CD4-positive, alpha-beta T cell treated with Interleukin-1 beta for 1 hour (primary cell): ENCODE measurements around the gene DDX25.
A peak's percentile ranks its signal among the peaks of the same experiment; 100 is the strongest.

Experiments used
- DNase-seq, 2 donors: peaks; one replicate each; pipeline ENCODE4 v3.0.0-alpha.2; 2020 to 2022

Gene DDX25

DNA sequence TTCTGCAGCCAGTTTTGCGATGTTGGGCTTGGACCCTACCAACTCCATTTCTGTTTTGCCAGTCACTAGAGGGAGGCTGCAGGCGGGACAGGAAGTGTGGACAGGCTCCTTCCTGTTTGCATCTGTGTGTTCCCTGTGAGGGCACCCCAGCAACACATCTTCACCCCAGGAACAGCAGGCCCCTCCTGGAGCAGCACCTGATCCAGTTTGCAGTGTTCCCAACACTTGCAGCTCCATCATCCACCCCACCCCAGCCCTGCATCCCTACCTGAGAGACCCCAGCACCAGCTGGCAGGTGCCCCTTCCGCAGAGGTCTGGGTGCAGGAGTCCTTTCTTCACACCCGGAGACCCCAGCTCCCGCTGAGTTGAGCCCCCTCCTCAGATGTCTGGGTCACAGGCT, 34.1 kb downstream of the DDX25 start:
- no peak for DNase-seq

DNA sequence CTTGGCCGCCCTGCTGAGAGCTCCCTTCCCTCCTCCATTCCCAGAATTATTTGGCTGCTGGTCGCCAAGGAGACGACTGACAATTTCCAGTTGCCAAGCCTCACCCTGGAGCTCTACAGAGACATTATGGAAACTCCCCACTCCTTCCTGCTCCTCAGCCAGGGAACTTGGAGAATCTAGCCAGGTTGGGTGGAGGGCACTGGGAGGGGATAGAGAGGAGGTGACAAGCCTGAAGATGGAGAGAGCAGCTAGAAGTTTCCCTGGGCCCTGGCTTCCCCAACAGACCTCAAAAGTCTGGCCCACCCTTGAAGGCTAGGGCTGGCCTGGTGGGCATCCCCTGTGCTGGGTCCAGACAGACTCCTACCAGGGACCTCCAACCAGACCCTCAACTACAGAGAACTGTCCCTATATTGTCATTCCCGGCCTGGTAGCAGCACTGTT, 34.8 kb downstream of the DDX25 start:
- DNase-seq = no peak

DNA sequence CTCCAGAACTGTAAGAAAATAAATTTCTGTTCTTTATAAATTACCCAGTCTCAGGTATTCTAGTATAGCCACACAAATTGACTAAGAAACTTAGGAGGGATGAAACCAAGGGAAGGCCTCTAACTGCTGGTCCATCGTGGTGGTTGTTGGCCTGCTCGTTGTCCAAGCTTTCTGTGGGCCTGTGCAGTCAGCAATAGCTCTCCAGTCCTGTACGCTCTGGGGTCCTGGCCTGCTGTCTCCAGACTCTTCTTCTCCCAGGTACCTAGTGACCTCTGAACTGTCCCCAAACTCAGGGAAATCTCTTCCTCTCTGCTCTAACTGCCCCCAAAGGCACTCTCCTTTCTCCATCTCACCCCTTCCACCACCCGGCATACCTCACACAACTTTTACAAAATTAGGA, 35.8 kb downstream of the DDX25 start:
- DNase-seq = no peak

DNA sequence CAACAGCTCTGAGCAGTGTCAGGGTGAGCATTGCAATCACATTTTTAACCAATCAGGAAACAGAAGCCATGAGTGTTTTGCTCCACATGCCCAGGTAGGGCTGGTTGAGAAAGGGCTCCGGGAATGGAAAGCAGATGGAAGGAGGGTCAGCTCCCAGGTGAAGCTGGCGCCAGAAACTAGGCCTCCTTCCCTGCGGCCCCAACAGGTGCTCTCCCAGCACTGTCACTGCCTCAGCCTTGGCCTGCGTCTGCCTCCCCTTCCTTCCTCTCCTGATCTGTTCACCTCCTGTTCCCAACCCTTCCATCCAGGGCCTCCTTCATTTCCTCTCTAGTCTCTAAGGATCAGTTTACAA, 36.9 kb downstream of the DDX25 start:
- DNase-seq = no peak

DNA sequence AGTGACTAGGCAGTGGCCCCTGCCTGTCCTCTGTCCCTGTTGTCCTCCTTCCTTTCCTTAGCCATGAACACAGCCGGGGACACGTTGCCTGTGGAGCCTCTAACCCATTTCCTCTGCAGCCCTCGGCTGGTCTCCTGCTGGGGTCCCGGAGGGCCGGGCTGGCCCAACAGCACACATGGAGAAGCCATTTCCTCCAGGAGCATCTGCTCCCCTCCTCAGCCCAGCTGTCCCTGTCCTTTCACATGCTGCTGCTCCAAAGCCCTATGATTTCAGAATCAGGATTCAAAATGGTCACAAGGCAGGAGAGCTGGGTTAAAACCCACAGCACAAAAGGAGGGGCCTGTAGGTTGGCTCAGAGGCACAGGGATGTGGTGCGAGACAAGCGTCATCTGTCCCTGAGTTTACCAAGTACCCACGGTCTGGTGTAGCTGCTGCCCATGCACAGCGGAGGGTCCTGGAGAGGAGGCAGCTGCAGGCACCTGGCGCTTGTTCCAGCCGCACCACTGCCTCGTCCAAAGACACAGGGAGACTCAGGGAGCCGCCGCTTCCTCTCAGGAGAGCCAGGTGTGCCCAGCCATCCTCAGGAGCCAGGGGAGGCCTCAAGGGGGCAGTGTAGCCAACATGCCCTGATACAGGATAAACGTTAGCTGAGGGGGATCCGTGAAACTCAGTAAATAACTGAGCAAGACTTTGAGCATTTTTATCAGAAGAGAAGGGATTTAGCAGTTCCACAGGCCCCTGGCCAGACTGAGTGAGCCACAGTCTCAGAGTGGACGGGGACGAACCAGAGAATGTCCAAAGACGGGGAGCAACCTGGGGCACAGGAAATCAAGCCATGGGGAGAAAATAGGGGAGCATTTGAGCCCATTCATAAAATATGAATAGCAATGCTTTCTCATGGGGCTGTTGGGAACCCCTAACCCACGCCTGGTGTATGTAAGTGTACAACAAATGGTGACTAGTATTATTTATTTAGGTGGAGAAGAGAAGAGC, 37.6 kb downstream of the DDX25 start:
- DNase-seq = peak in 1 of 2 donors; percentile 33

DNA sequence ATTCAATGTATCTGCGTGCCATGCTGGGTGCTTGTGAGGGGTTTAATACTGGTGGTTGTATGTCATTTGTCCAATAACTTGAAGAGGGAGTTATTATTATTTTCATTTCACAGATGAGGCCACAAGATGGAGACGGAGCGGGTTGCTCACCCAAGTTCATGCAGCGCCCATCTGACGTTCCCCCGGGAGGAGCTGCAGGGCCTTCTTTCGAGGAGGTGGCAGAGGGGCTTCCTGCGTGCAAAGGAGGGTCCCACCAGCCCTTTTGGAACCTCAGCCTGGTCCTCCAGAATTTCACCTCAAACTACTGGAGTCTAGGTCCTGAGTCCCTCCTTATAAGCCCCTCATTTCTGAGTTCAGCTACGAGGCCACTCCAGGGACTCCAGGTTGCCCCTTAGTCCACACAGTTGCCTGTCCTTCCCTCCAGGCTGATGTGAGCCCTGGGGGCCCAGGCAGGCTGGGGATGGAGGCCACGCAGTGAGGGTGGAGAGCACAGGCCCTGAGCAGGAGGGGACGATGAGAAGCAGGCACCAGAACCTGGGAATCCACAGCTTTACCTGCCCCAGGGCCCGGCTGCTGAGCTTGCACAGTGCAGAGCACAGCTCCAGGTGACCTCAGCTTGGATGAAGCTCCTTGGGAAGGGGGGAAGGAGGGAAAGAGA, 38.6 kb downstream of the DDX25 start:
- DNase-seq = no peak

DNA sequence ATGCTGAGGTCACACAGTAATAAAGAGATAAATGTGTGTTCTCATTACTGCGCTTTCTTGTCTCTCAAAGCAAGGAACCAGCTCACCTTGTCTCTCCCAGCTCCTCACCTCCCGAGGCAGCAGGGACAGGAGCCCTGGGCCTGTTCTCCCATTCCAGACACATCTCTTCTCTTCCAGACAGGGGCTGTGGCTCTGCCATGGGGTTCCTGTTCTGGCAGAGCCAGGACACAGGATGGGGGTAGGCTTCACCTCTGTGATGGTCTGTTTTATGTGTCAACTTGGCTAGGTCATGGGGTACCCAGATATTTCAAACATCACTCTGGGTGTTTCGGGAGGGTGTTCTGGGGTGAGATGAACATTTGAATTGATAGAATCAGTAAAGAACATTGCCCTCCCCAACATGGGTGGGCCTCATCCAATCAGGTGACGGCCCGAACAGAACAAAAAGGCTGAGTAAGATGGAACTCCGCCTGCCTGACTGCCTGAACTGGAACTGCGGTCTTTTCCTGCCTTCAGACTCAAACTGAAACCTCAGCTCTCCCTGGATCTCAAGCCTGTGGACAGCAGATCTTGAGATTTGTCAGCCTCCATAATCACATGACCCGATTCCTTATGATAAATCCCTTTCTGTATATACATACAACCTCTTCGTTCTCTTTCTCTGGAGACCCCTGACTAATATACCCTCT, 39.5 kb downstream of the DDX25 start:
- no peak for DNase-seq

DNA sequence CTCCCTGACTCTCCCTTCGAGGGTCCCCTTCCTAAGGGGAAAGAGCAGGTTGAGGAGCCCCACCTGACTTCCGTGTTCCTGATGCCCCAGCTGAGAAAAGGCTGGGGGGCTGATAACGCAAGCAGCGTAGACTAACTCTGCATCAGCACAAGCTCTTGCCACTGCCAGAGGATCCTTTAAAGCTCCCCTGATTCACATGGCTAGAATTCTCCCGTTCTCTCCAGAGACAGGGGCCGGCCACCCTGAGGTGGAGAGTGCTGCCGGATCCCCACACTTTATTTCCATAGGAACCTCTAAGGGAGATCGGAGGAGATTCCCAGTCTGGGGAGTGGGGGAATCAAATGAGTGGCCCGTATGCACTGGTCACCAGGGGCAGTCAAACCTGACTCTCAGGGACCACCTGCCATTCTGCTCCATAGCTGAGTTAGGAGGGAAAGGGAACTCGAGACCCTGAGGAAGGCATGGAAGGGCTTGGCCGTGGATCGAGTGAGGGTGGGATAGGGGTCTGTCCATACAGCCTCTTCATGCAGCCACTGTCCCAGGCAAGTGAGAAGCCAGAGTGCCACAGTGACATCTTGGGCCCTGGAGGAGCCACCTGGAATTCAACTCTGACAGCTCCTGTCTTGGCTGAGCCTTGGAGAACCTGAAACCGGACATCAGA, 40.2 kb downstream of the DDX25 start:
- DNase-seq = no peak

DNA sequence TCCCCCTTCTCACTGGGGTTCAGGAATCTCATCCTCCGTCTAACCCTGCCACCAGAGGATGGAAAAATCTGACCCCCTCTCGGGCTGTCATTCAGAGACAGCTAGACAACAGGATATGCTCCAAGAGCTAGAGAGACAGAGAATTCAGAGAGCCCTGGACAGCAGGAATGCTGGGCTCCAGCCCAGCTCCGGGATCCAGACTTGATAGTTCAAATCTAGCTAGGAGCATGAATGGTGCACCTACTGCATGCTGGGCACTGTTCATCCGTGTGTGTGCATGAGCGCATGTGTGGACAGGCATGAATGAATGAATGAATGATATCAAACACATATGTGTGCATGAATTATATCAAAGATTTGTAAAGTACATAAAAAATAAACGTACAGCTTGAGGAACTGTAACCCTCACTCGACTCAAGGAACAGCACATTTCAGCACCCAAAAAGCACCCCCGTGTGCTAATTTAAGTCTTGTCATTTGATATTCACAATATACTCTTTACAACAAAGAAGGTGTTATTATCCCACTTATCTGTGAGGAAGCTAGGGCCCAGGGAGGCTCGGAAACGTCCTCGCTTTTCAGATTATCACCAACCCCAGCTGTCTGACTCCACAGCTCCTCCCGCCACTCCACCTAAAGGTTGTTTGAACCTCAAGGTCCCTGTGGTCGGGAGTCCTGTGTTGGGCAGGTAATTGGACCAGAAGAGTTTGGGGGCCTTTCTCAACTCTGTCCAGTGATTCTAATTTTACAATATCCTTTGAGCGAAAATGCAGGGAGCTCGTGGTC, 40.9 kb downstream of the DDX25 start:
- no peak for DNase-seq

DNA sequence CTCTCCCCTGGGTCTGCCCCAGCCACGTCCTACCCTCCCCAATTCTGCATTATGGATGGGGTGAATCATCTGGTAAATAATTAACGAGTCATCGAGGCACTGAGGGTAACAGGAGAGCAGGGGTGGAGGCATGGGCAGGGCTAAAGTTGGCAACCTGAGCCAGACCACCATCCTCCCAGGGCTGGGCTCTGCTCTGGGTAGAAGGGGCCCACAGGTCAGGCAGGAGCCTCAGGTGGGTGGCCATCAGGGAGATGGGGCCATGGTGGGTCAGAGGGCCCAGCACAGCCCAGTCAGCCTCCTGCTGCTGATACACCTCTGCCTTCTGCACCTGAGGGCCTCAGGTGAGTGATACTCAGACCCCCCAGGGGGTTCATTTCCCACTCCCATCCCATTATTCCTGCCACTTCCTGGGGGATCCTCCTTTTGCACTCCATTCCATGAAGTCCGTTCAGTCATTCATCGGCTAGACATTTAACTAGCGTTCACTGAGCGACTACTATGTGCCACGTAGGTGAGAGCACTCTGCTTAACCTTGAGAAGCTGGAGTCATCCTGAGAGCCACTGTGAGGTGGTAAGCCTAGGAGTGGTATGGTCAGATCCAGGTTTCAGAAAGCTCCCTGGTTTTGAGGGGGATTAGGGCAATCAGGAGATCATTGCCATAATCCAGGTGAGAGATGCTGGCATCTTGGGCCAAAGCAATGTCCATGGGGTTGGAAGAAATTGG, 41.7 kb downstream of the DDX25 start, which contains the start of gene VSIG10L2:
TSS of gene VSIG10L2 (plus strand) at position 248 of the 724 bp plus-strand sequence. CDS start at position 260, 12 bp downstream.
- DNase-seq = no peak

DNA sequence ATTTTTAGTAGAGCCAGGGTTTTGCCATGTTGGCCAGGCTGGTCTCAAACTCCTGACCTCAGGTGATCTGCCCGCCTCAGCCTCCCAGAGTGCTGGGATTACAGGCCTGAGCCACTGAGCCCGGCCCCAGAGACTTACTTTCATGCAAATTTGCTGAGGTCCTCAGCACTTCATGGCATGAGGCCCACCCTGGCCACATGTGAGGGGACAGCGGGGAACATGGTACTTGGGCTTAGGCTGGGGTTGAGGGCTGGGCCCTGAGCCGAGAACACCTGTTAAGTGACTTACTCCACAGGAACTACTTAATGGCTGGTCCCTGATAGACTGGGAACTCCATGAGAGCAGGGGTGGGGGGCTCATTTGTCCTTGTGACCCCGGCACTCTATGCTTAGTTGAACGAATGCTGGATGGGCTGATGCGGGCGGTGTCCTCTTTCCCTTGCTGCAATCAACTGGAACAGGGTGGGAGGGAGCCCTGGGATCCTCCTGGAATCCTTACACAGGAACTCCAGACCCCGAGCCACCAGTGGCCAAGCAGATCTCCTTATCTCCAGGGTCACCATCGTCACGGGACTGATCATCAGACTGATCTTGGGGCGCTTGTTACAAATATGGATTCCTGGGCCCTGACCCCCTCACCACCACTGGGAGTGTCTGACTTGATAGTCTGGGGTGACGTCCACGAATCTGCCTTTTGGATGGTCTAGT, 42.6 kb downstream of the DDX25 start:
- DNase-seq = no peak

DNA sequence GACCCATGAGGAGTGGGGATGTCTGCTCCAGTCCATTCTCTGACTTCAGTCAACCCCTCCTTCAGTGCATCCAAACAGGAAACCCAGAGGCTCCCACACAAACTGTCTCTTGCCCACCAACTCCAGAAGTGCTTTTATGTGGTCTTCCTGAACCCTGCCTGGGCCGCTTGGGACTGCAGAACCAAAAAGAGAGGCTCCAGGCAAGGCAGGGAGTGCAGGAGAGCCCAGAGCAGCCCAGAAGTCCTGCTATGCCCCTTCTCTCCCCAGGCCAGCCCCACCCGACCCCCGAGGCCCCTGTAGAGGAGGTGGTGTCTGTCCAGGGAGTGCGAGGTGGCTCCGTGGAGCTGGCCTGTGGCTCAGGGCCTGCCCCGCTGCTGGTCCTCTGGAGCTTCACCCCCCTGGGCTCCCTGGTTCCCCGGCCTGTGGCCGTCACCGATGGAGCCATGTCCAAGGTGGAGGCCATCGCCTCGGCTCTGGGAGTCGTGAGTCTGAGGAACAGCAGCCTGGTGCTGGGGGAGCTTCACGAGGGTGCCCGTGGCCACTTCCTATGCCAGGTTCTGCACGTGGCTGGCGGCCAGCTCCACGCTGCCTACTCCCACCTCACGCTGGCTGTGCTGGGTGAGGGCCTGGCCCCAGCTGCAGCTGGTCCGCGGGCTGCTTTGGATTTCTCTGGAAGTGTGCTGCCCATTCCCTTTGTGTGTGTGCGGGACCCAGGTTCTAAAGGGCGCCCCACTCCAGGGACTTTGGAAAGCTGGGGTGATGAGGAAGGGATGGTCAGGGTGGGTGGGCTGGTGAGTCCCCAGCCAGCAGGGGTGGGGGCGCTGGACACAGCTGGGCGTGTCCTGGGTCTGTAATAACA, 43.3 kb downstream of the DDX25 start:
- DNase-seq = no peak

DNA sequence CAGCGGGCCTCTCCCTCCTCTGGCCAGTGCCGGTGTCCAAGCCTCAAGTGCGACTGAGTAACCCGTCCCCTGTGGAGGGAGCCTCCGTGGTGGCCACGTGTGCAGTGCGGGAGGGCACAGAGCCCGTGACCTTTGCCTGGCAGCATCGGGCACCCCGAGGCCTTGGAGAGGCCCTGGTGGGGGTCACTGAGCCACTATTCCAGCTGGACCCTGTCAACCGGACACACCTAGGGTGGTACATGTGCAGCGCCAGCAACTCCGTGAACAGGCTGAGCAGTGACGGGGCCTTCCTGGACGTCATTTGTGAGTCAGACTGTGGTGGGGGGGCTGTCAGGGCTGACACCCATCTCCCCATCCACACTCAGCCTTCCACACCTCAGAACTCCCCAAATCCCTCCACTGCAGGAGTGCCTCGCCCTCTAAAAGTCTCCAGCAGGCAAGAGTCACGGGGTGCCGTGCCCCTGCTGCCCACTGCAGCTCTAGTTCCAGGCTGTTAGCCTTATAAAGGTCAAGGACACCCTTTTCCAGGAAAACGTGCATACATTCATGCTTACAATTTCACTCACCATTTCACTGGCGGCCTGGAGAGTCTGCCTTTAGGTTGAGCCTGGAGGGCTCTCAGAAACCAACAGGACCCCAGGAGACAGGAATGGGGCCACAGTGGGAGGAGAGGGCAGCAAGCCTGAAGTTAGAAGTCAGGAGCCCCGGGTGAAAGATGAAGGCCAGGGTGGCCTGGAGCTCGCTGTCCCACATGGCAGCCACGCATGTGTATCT, 44.2 kb downstream of the DDX25 start:
- no peak for DNase-seq

DNA sequence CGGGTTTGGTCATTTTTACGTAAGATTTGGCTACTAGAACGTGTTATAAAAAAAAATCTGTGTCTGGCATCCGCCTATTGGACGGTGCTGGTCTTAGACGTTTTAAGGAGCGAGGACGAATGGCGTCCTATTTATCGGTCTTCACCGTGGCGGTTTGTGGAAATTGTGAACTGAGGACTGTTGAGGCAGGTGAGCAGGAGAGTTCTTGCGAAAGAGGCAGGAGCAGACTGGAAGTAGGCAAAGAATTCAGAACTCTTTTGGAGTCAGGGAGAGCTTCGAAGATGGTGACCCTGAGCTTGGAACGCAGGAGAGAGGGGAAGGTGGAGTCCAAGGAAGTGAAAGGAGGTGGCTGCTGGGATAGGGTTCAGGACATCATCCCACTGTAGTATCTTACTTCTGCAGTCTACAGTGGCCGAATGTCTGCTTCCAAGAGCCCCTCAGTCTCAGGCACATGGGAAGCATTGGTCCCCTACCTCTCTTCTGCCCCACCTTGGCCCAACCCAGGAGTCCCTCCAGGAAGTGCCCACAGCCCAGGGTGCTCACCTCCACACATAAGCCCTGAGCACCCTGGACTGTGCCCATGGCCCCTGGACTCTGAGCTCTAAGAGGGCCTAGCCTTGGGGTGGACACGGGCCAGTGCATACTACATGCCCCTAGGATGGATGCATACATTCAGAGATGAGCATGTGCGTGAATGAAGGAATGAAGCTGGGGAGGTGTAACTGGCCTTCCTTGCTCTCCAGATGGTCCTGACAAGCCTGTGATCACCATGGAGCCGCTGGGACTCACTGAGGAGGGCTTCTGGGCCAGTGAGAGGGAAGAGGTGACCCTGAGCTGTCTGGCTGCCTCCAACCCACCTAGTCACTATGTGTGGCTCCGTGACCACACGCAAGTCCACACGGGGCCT, 45.2 kb downstream of the DDX25 start:
- DNase-seq = no peak

DNA sequence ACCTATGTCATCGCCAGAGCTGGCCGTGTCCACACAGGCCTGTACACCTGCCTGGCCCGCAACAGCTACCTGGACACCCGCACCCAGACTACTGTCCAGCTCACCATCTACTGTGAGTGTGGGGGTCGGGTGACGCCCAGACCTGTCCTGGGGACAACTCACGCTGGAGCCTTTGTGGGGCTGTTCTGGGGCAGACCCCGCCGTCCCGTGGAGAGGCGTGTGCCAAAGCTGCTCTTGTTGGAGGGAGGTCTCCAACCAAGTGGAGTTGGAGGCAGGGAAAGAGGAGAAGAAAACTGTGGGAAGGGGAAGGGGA, 45.8 kb downstream of the DDX25 start:
- DNase-seq = no peak

DNA sequence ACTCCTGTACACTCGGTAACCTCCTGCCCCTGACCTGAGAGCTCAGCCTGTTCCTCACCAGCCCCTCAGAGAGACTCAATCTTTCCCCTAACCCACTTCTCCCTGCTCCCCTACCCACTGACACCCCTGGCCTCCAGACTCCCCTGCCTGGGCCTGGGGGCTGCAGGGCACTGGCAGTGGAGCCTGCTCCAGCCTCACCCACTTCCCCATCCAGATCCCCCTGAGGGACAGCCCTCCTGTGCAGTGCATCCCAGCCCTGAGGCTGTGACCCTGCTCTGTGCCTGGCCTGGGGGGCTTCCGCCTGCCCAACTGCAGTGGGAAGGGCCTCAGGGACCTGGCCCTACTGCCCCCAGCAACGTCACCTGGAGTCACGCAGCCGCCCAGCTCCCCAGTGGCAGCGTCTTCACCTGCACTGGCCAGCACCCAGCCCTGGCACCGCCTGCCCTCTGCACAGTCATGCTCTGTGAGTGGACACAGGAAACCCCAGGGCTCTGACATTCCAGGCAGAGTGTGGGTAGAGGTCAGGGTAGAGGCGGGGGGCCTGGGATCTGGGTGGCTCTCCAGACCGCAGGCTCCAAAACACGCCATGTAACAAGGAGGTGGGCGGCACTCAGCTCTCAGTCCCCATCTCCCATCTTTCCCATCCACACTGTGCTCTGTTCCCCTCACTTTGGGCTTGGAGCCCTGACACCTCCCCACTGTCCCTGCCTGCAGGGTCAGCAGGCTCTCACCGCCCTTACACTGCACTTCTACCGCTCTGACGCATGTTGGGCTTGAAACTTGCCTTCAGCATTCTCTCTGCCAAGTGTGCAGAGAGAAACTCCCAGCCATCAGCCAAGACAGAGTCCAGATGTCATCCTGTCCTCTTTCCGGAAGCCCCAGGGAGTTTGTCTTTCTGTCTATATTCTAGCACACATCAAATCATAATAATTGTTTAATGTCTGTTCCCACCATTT, 46.7 kb downstream of the DDX25 start:
- DNase-seq = no peak

DNA sequence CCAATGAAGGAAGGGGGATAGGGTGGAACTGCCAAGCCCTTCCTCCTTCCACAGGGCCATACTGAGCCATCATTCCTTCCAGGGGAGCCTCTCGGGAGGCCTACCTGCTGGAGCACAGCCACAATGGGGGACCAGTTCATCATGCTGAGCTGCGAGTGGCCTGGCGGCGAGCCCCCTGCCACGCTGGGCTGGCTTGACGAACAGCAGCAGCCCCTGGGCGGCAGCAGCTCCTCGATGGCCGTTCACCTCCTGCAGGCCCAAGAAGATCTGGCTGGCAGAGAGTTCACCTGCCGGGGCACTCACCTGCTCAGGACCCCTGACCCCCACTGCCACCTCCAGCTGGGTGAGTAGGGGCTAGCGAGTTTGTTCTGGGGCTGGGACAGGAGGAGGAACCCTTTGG, 47.4 kb downstream of the DDX25 start:
- DNase-seq = no peak
